GM23338 (cell line): ENCODE measurements around the gene MTMR3. TPM values are rescaled to one million over a fixed set of nuclear protein-coding genes. Genes with fewer than 3 reads are reported as not detected.
A peak's percentile ranks its signal among the peaks of the same experiment; 100 is the strongest.

Experiments
- ATAC-seq: fragments of 200-7000 bp; cut with Tn5 transposase; 3 replicates; pipeline ENCODE4 v1.9.1; 2020
- DNase-seq: peaks from one replicate; pipeline ENCODE4 v3.0.0-alpha.2; 2015; ENCODE audit warnings: low spot score
- H2AFZ ChIP-seq: fragments of 200-600 bp; sonication (generic); 2 replicates; pipeline ENCODE4 v1.8.0; 2016; ENCODE audit warnings: antibody characterized with exemption, mild to moderate bottlenecking, moderate library complexity
- H3F3A ChIP-seq: fragments of 200-600 bp; sonication (generic); replicated peaks from 2 replicates; pipeline ENCODE4 v1.8.0; 2017; ENCODE audit warnings: antibody characterized with exemption, mixed run types, low read depth
- H3K27ac ChIP-seq: fragments of 200-600 bp; sonication (generic); 2 replicates; pipeline ENCODE4 v1.6.1; 2016; ENCODE audit warnings: low read depth
- H3K27me3 ChIP-seq: fragments of 200-600 bp; sonication (generic); 2 replicates; pipeline ENCODE4 v1.8.0; 2016; ENCODE audit warnings: mild to moderate bottlenecking, mixed run types, moderate library complexity; ENCODE audit not compliant: insufficient read depth
- H3K36me3 ChIP-seq: fragments of 200-600 bp; sonication (generic); 2 replicates; pipeline ENCODE4 v1.8.0; 2016; ENCODE audit warnings: mild to moderate bottlenecking; ENCODE audit not compliant: insufficient read depth
- H3K4me1 ChIP-seq: fragments of 200-600 bp; sonication (generic); 2 replicates; pipeline ENCODE4 v1.8.0; 2016; ENCODE audit warnings: mild to moderate bottlenecking, moderate library complexity; ENCODE audit not compliant: insufficient read depth
- H3K4me2 ChIP-seq: fragments of 200-600 bp; sonication (generic); 2 replicates; pipeline ENCODE4 v1.7.1; 2017; ENCODE audit warnings: mixed run types
- H3K4me3 ChIP-seq: fragments of 200-600 bp; sonication (generic); 2 replicates; pipeline ENCODE4 v1.6.1; 2016; ENCODE audit warnings: mixed run types
- H3K79me2 ChIP-seq: fragments of 200-600 bp; sonication (generic); replicated peaks from 2 replicates; pipeline ENCODE4 v1.8.0; 2017; ENCODE audit warnings: mild to moderate bottlenecking; ENCODE audit not compliant: insufficient read depth
- H3K9me2 ChIP-seq: fragments of 200-600 bp; sonication (generic); 2 replicates; pipeline ENCODE4 v1.8.0; 2017; ENCODE audit not compliant: insufficient read depth
- H4K20me1 ChIP-seq: fragments of 200-600 bp; sonication (generic); replicated peaks from 2 replicates; pipeline ENCODE4 v1.8.0; 2017; ENCODE audit warnings: mild to moderate bottlenecking; ENCODE audit not compliant: insufficient read depth
- H3K27ac Mint-ChIP-seq: 2 replicates; pipeline ENCODE4 v1.8.0; 2020; ENCODE audit warnings: inconsistent platforms, mild to moderate bottlenecking, moderate library complexity, mixed read lengths
- H3K27me3 Mint-ChIP-seq: 3 replicates; pipeline ENCODE4 v1.8.0; 2022; ENCODE audit warnings: low read depth, mild to moderate bottlenecking, moderate library complexity, mixed read lengths, inconsistent platforms; ENCODE audit not compliant: insufficient read depth, poor library complexity
- H3K36me3 Mint-ChIP-seq: 3 replicates; pipeline ENCODE4 v1.8.0; 2021; ENCODE audit warnings: low read depth, mild to moderate bottlenecking, inconsistent platforms, moderate library complexity, mixed read lengths
- H3K4me1 Mint-ChIP-seq: 3 replicates; pipeline ENCODE4 v1.8.0; 2020; ENCODE audit warnings: mild to moderate bottlenecking, inconsistent platforms, mixed read lengths
- H3K4me3 Mint-ChIP-seq: 3 replicates; pipeline ENCODE4 v1.8.0; 2021; ENCODE audit warnings: moderate library complexity, mild to moderate bottlenecking, inconsistent platforms, mixed read lengths
- H3K9me3 Mint-ChIP-seq: 3 replicates; pipeline ENCODE4 v1.8.0; 2020; ENCODE audit warnings: moderate library complexity, mild to moderate bottlenecking, inconsistent platforms, mixed read lengths
- CTCF ChIP-seq, 2 experiments: fragments of 200-600 bp in 1 of 2; sonication (generic) in 1 of 2; conservative IDR thresholded peaks; 2 replicates each; pipeline versions ENCODE4 v1.5.1 to v1.6.1; 2016 to 2017; ENCODE audit warnings: antibody characterized with exemption in 2 of 2, low read depth in 2 of 2, mild to moderate bottlenecking in 2 of 2, moderate library complexity in 1 of 2
- EZH2phosphoT487 ChIP-seq: fragments of 200-600 bp; sonication (generic); IDR thresholded peaks from one replicate; pipeline ENCODE4 v1.8.1; 2018; ENCODE audit warnings: antibody characterized with exemption; ENCODE audit not compliant: unreplicated experiment
- ZNF331 ChIP-seq: fragments of 250-450 bp; sonication (Bioruptor Pico); IDR thresholded peaks from 2 replicates; pipeline ENCODE4 v1.5.0; 2020; ENCODE audit warnings: low read depth, mild to moderate bottlenecking, moderate library complexity
- ZNF462 ChIP-seq: fragments of 250-450 bp; sonication (Bioruptor Pico); IDR thresholded peaks from 2 replicates; pipeline ENCODE4 v1.5.0; 2020; ENCODE audit warnings: mild to moderate bottlenecking, moderate library complexity
- polyA plus RNA-seq: library from polyadenylated mRNA; unstranded; fragments of >200 nt; fragmentation: Nextera tagmentation; extraction: Ambion mirVana; gene quantifications from 2 replicates; pipeline ENCODE4 v1.2.1, GENCODE V29; 2016
- total RNA-seq: library from RNA; depleted of rRNA; stranded (reverse); fragments of >200 nt; shearing (Covaris generic); gene quantifications from 2 replicates; pipeline ENCODE4 v1.2.3, GENCODE V29; 2014
- TF ChIP-seq, protein P1 (sequence below): IDR thresholded peaks from 2 replicates; pipeline ENCODE4 v1.6.1; 2016; ENCODE audit warnings: antibody characterized with exemption

MTMR3 gene
- total and polyA plus RNA-seq, 2 experiments from 2014 or later: 5.2 to 27.4 TPM

DNA sequence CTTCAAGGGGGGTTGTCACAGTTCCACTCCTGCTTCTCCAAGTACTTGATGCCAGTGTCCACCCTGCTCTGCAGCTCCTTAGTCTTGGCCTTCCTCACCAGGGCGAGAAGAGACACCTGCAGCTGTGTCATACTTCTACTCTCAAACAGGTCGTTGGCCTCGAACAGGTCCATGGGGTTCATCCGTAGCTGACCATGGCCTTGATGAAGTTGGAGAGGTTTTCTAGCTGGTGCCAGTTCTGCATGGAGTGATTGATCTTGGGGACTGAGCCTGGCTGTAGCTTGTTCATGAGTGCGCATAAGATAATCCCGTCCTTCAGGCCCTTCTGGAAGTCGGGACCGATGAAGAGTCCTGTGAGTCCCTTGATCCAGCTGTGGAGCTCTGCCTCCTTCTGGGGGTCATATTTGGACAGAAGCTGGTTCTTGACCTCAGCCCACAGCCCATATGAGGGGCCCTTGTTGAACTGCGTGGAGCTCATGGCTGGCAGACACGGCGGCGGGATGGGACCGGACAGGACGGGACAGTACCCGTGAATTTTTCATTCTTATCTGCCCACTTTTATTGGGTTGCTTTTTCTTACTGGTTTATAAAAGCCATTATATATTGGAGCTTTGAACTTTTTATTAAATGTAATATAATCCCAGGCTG lies 163.9 kb downstream of the MTMR3 start (continued):
- TF ChIP-seq ZNF462 (CRISPR knock-in tag) (no peak), CTCF (conservative IDR thresholded peaks at IDR 0.05; ENCODE audit: low read depth in 2 of 2) (no peak), ZNF331 (CRISPR knock-in tag) (no peak), EZH2phosphoT487 (no peak)
- TF ChIP-seq, protein P1, sequence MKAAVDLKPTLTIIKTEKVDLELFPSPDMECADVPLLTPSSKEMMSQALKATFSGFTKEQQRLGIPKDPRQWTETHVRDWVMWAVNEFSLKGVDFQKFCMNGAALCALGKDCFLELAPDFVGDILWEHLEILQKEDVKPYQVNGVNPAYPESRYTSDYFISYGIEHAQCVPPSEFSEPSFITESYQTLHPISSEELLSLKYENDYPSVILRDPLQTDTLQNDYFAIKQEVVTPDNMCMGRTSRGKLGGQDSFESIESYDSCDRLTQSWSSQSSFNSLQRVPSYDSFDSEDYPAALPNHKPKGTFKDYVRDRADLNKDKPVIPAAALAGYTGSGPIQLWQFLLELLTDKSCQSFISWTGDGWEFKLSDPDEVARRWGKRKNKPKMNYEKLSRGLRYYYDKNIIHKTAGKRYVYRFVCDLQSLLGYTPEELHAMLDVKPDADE: no peak

DNA sequence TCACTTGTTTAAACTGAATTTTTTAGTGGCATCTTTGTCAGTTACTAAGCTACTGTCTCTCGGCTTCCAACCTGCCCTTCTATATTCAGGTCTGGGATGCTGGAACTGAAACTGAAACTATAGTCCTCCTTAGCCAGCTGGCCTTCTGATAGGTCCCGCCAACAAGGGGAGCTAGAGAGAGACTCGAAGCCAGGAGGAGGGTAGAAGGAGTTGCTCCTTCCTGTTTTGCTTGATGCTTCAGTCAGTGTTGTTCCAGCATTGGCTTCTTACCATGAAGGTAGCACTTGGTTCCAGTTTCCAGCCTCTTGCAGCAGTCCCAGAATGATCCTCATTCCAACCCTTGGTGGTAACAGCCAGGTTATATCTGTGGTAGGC lies 164.4 kb downstream of the MTMR3 start:
- no peaks in the 10 kb centered on the region for H3K36me3 Mint-ChIP-seq
- peak; percentile 86 for ATAC-seq
- Histone ChIP-seq H4K20me1 (no peaks in the 10 kb centered on the region), H3K27me3 (no peaks in the 10 kb centered on the region), H3K79me2 (no peaks in the 10 kb centered on the region), H3K27ac (no peak overlapping the region), H3K4me3 (no peak overlapping the region), H3K4me2 (no peak overlapping the region), H3K4me1 (no peaks in the 10 kb centered on the region), H3K9me2 (no peaks in the 10 kb centered on the region), H2AFZ (no peak overlapping the region), H3K36me3 (no peaks in the 10 kb centered on the region), H3F3A (no peaks in the 10 kb centered on the region)
- H3K4me1 Mint-ChIP-seq: no peaks in the 10 kb centered on the region
- H3K9me3 Mint-ChIP-seq: no peaks in the 10 kb centered on the region
- H3K27me3 Mint-ChIP-seq: peaks cover 6% of the 10 kb centered on the region
- peak in 1 of 2 experiments; percentile 30; a peak in 2 of 4 replicates for TF ChIP-seq CTCF (conservative IDR thresholded peaks at IDR 0.05; ENCODE audit: low read depth in 2 of 2)
- TF ChIP-seq, protein P1: no peak
- DNase-seq: peak; percentile 72
- H3K4me3 Mint-ChIP-seq: no peak overlapping the region
- no peak overlapping the region for H3K27ac Mint-ChIP-seq
